ENCODE data around the gene ESR2. TPM values are rescaled to one million over a fixed set of nuclear protein-coding genes. Genes with fewer than 3 reads are reported as not detected.

The ESR2 gene
- total and polyA plus RNA-seq, 9 donors: 5.1 to 26.2 (median 13.5) TPM

GRCh38 chr14:64098120-64098519, 196.1 kb downstream of the ESR2 start:
- TF ChIP-seq POLR2A (IDR thresholded peaks at IDR 0.05) (no peak), CTCF (IDR thresholded peaks at IDR 0.05) (no peak), EP300 (IDR thresholded peaks at IDR 0.05) (no peak)
- Histone ChIP-seq H3K4me3 (no peak overlapping the region), H3K27ac (no peak overlapping the region), H3K36me3 (no peaks in the 10 kb centered on the region), H3K9me3 (no peaks in the 10 kb centered on the region), H3K27me3 (no peaks in the 10 kb centered on the region), H3K4me1 (ENCODE audit: insufficient read depth) (peaks cover 2% of the 10 kb centered on the region)
- WGBS, 3 donors: 90 to 91% (median 91%) methylated on average over 4 of the region's 4 CpGs
- intact Hi-C loops (cut with DNase I): no loop called here
- DNase-seq: no peak

- H3K27me3 ChIP-seq: no peaks in the 10 kb centered on the region
- H3K36me3 ChIP-seq: no peaks in the 10 kb centered on the region
- no peak for TF ChIP-seq POLR2A (IDR thresholded peaks at IDR 0.05)
- no peak for TF ChIP-seq CTCF (IDR thresholded peaks at IDR 0.05)
- no peak for TF ChIP-seq EP300 (IDR thresholded peaks at IDR 0.05)
- H3K4me1 ChIP-seq (ENCODE audit: insufficient read depth): peaks cover 2% of the 10 kb centered on the region
- no peak for DNase-seq
- intact Hi-C loops (cut with DNase I): no loop called here
- no peak overlapping the region for H3K4me3 ChIP-seq
- no peaks in the 10 kb centered on the region for H3K9me3 ChIP-seq
- no peak overlapping the region for H3K27ac ChIP-seq
- WGBS, 3 donors: 69 to 87% (median 84%) methylated on average over 3 of the region's 3 CpGs
Observed at GRCh38 chr14:64095620-64096019, 198.6 kb downstream of the ESR2 start.

- WGBS, 3 donors: 72 to 79% (median 78%) methylated on average over 5 of the region's 5 CpGs
- Histone ChIP-seq H3K4me3 (no peak overlapping the region), H3K36me3 (no peaks in the 10 kb centered on the region), H3K27me3 (no peaks in the 10 kb centered on the region), H3K27ac (no peak overlapping the region), H3K9me3 (no peaks in the 10 kb centered on the region), H3K4me1 (ENCODE audit: insufficient read depth) (peaks cover 2% of the 10 kb centered on the region)
- intact Hi-C loops (cut with DNase I): no loop called here
- DNase-seq: no peak
- TF ChIP-seq POLR2A (IDR thresholded peaks at IDR 0.05) (no peak), CTCF (IDR thresholded peaks at IDR 0.05) (no peak), EP300 (IDR thresholded peaks at IDR 0.05) (no peak)
Observed at GRCh38 chr14:64092940-64093339, 201.2 kb downstream of the ESR2 start.

GRCh38 chr14:64092338-64092737, 201.8 kb downstream of the ESR2 start:
- no peak overlapping the region for H3K4me3 ChIP-seq
- H3K36me3 ChIP-seq: no peaks in the 10 kb centered on the region
- H3K27ac ChIP-seq: no peak overlapping the region
- H3K27me3 ChIP-seq: no peaks in the 10 kb centered on the region
- TF ChIP-seq EP300 (IDR thresholded peaks at IDR 0.05) (no peak), POLR2A (IDR thresholded peaks at IDR 0.05) (no peak), CTCF (IDR thresholded peaks at IDR 0.05) (no peak)
- intact Hi-C loops (cut with DNase I): no loop called here
- 75 to 89% (median 88%) methylated on average over 4 of the region's 4 CpGs for WGBS, 3 donors
- no peak for DNase-seq
- peaks cover 2% of the 10 kb centered on the region for H3K4me1 ChIP-seq (ENCODE audit: insufficient read depth)
- H3K9me3 ChIP-seq: no peaks in the 10 kb centered on the region

- H3K4me3 ChIP-seq: no peak overlapping the region
- TF ChIP-seq CTCF (IDR thresholded peaks at IDR 0.05) (no peak), POLR2A (IDR thresholded peaks at IDR 0.05) (no peak), EP300 (IDR thresholded peaks at IDR 0.05) (no peak)
- intact Hi-C loops (cut with DNase I): no loop called here
- 84 to 91% (median 89%) methylated on average over 1 of the region's 1 CpG for WGBS, 3 donors
- H3K4me1 ChIP-seq (ENCODE audit: insufficient read depth): peaks cover 2% of the 10 kb centered on the region
- no peak overlapping the region for H3K27ac ChIP-seq
- no peak for DNase-seq
- H3K27me3 ChIP-seq: no peaks in the 10 kb centered on the region
- no peaks in the 10 kb centered on the region for H3K9me3 ChIP-seq
- no peaks in the 10 kb centered on the region for H3K36me3 ChIP-seq
Observed at GRCh38 chr14:64091217-64091616, 203.0 kb downstream of the ESR2 start.
